GM19463 (cell line): ENCODE data around the gene FAT2.
"Not testable (repeated sequence)": the region's sequence is repeated elsewhere in the genome, so short reads cannot be mapped to it uniquely, and the experiment has no call there.

Source experiments
- ATAC-seq: cut with Tn5 transposase; IDR thresholded peaks from one replicate; pipeline ENCODE4 v1.9.1; 2021; ENCODE audit warnings: mild to moderate bottlenecking, moderate library complexity; ENCODE audit not compliant: unreplicated experiment

Gene FAT2

DNA sequence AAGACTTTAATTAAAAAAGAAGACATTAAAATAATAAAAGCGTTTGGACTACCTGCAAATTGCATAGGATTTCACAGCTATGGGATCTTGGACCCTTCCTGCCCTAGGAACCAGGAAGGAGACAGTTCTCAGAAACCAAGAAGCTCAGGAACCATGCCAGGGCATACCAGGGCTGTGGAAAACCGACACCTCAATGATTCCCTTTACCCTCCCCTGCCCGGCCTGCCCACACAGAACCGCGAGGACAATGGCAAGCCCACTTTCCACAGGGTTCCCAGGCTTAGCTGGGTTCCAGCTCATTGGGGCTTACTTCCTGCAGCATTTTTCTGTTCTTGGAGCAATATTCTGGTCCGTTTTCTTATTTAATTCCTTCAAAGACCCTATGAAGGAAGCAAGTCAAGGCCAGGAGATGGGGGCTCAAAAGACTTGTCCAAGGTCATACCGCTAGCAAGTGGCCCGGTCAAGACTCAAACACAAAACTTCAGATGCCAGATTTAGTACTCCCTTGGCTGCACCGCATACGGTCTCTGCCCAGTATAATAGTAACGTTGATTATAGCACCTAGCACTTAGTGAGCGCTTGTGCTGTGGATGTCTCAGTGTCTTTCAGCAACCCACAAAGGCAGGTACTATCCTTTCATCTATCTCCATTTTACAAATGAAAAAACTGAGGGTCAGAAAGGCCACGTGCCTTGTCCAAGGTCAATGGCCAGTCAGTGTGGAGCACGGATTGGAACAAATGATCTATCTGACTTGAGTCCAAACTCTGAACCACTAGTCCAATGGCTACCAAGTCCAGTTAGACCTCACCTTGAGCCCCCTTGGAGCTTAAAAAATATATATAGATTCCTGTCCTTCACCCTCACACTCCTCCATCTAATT is 6.8 kb downstream of the FAT2 start:
- ATAC-seq, result no peak

DNA sequence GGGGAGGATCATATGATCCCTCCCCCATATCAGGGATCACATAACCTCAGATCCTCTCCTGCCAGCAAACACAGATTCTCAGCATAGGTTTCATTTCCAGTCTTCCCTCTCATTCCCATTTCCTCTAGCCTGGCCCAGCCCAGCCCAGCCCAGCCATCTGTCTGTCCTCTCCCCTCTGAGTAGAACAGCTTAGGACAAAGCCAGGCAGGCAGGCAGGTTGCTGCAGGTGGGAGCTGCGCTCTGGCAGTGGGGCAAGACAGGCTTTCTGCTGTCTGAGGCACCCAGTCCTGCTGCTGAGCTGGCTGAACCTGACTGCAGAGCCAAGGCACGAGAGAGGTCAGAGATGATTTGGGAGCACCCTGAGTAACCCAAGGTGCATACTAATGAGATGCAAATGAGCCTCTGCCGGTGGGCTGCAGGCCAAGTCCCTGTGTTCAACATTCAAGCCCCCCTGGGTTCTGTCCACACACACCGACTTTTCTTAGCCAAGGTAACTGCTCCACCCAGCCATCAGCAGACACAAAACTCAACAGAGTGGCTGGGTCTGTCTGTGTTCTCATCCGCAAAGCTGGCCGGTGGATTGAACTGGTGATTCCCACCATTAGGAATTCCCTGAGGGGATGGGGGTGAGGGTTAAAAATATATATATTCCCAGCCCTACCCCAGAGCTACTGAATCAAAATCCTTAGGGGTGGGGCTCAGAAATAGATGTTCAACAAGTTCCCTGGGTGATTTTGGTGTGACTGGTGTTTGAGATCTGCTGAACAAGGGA is 9.1 kb downstream of the FAT2 start:
- ATAC-seq, result no peak

DNA sequence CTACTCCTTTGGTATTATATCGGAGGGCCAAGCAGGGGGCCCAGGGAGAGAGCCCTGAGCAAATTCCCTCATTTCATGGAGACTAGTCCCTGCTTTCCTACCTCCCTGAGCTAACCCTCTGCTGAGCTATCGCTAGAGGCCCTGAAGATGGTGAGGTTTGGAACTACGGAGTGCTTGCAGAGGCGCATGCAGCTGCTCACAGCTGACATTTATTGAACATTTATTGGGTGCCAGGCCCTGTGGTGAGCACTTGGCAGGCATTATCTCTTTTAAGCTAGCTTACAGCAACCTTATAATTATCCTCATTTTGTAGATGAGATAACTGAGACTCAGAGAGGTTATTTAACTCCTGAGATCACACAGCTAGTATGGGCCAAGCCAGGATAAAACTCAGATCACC is 9.8 kb downstream of the FAT2 start:
- no peak for ATAC-seq

DNA sequence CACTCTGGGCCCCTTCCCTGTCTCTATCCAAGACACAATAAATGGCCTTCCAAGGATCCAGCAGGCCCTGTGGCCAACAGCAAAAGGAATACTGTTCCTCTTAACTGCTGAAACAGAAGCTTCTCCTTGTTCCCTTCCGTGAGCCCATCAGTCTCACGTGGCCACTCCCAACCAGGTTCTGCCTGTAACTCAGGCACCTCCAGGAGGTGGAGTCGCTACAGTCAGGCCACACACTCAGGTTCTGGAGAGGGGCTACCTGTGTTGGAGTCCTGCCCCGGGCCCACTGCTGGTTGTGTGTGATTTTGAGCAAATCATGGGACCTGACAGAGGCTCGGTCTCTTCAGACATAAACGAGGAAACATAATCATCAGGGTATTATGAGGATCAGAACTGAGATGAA is 10.3 kb downstream of the FAT2 start:
- ATAC-seq, result no peak

DNA sequence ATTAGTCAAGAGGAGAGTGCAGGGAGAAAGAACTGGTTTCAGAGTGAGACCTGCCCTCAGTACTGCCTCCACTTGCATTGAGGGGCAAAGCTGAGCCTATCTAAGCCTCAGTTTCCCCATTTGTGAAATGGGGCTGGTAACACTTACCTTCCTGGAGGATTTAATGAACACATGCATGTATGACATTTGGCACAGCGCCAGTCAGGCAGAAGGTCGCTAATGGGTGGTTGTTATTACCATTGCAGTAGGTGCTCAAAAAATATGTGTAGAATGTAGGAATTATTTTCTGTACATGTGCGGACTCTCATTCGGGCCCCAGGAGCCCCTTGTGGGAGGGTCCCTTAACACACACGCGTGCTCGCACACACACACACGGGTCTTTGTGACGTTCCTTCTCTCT is 10.9 kb downstream of the FAT2 start:
- no peak for ATAC-seq

- ATAC-seq, result not testable (repeated sequence)
Observed at GRCh38 chr5:151579146-151579545, 12.0 kb downstream of the FAT2 start.

DNA sequence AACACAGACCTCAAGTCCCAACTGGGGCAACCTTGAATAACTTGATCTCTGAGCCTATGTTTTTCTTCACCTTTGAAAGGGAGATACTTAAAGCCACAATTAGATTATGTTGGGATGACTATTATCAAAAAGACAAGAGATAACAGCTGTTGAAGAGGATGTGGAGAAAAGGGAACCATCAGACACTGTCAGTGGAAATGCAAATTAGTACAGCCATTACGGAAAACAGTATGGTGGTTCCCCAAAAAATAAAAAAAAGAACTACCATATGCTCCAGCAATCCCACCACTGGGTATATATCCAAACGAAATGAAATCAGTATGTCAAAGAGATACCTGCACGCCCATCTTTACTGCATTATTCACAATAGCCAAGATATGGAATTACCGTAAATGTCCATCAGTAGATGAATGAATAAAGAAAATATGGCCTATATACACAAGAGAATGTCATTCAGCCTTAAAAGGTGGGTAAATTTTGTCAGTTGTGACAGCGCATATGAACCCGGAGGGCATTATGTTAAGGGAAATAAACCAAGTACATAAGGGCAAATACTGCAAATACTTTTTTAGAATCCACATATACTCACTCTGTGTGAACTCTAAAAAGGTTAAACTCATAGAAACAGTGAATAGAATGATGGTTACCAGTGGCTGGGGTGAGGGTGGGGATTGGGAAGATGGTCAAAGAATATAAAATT is 12.7 kb downstream of the FAT2 start:
- no peak for ATAC-seq

DNA sequence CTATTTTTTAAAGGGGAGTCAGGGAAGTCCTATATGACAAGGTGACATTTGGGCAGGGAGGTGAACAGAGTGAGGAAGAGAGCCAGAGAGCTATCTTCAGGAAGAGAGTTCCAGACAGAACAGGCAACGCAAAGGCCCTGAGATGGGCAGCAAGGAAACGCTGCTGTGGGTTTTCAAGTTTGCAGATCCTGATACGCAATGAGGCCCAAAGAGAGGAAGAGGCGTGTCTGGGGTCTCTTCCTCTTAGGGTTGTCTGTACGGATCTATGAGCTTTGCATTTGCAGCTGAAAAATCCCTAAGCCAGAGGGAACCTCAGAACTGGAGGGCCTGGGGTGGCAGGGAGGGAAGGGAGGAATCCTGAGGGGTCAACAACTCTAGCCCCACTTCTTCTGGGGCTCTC is 13.6 kb downstream of the FAT2 start:
- ATAC-seq, result no peak

GRCh38 chr5:151574444-151574996 is 16.6 kb downstream of the FAT2 start:
- no peak for ATAC-seq

- no peak for ATAC-seq
Observed at GRCh38 chr5:151572657-151573368, 18.3 kb downstream of the FAT2 start.

GRCh38 chr5:151571270-151572173 is 19.6 kb downstream of the FAT2 start:
- no peak for ATAC-seq

DNA sequence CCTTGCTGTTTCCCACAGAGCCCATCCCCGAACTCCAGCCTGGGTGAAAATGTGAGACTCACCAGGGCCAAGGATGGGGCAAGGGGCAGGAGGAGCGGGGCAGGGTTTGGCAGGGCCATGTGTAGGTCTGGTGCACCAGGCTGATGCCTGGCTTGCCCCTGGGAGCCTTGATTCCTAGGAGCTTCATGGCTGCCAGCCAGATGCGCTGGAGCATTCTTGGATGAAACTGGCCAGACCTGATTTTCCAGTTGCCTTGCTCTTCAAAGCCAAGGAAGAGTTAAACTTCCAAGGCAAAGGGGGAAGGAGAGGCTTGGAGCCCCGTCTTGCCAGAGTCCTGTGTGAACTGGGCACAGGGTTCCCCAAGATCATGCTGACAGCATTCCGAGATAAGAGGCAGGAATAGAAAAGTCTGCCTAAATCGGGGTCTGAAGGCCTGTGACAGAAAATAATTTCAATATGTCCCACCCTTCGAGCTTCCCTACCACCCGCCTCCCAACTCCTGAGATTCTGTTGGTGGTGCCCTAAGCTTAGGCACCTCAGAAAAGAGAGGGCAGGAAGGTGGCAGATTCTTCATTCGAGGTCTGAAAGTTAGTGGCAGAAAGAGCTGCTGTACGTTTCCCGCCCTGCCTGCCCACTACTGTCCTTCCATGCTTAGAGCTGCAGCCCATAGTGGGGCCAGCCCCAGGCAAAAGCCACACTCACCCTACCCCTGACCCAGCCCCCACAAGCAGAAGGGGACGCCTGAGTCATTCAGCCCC is 20.4 kb downstream of the FAT2 start:
- ATAC-seq, result no peak

DNA sequence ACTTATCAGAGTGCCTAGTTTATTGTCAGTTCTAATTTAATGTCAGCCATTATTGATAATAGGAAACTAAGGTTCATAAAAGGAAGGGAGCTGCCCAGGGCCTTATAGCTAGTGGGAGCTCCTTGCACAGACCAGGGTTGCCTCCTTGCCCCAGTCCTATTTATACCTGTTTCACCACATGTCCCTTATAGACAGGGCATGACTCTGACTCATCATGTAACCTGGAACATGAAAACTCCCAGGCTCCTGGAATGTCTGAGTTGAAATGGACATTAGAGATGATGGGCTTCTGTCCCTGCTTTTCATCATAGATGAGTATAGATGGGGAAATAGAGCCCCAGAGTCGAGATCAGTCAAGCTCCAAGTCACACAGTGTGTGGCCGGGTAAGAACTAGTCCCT is 21.1 kb downstream of the FAT2 start:
- ATAC-seq, result no peak

DNA sequence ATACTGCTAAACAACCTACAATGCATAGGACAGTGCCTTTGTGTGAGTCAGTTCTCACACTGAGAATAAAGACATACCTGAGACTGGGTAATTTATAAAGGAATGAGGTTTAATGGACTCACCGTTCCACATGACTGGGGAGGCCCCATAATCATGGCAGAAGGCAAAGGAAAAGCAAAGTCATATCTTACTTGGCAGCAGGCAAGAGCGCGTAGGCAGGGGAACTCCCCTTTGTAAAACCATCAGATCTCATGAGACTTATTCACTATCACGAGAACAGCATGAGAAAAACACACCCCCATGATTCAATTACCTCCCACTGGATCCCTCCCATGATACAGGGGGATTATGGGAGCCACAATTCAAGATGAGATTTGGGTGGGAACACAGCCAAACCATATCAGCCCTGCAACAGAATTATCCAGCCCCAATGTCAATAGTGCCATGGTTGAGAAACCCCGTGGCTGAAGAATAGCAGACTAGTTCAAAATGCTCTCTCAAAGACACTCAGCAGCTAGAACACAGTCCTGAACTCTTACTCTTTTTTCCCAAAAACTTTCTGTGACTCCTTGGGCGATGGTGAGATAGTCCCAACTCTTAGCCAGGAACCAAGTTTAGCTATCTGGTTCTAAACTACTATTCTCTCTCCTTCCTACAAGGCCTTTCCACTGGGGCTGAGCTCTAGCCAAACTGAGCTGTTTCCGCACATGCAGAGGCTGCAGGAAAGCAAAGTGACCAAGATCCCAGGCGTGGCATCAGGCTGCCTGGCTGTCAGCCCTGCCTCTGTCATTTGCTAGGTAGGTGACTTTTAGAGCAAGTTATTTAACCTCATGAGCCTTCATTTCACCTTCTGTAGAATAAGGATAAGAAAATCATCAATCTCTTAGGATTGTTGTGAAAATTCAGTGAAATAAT is 21.7 kb downstream of the FAT2 start:
- ATAC-seq, result peak; percentile 77

GRCh38 chr5:151568036-151568435 is 23.1 kb downstream of the FAT2 start:
- ATAC-seq, result no peak

DNA sequence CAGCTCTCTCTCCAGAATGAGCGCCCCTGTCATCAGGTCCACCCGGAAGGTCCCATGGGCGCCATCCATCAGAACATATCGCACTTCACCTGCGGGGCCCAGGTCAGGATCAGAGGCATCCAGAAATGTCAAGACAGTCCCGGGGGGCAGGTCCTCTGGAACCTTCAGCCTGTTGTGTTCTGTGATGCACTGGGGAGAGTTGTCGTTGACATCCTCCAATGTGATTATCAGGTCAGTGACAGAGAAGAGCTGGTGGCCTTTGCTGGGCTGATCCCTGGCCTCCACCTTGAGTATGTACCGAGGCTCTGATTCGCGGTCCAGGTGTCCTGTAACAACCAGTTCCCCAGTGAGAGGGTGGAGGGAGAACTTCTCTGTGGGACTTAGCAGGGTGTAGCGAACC is 25.2 kb downstream of the FAT2 start:
- no peak for ATAC-seq

DNA sequence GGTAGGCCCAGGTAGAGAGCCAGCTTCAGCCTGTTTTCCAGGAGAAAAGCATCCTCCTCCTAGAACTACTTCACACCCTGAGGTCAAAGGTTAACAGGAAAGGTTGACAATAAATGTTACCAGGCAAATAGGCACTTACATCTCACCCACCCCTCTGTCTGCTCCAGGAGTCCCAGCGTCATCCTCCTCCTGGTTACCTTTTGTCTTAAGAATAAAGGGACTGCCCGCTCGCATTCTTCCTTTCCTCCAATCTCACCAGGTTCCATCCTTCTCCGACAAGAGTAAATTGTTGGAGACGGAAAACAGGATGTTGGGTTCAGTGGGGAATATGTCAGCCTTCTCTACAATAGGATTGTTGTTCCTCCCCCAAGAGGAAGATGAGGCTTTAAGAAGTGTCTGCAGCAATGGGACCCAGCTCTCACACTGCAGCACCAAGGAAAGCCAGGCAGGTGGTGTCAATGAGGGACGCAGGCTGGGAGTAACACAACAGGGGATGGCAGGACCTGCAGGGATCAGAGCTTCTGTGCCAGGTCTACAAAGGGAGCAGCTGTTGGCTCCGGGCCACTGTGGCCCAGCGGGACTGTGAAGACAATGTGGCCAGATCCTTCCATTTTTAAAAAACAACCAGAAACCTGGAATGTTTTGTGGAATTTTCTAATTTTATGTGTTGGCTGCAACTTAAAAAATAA is 29.0 kb downstream of the FAT2 start:
- no peak for ATAC-seq
